CD8-positive, alpha-beta memory T cell (primary cell): ENCODE data around the gene MSMB. TPM values are rescaled to one million over a fixed set of nuclear protein-coding genes. Genes with fewer than 3 reads are reported as not detected.
A peak's percentile ranks its signal among the peaks of the same experiment; 100 is the strongest.
"Not testable (repeated sequence)": the region's sequence is repeated elsewhere in the genome, so short reads cannot be mapped to it uniquely, and the experiment has no call there.

ENCODE experiments used
- CTCF ChIA-PET: fragments of 350-600 bp; sonication (Branson Sonifier 250); formaldehyde crosslinking; loops from one replicate; lab custom pipeline; 2021; ENCODE audit warnings: antibody characterized with exemption; lab: Charles Lee
- POLR2A ChIA-PET: fragments of 350-600 bp; sonication (Branson Sonifier 250); formaldehyde crosslinking; loops from one replicate; lab custom pipeline; 2021; ENCODE audit warnings: antibody characterized with exemption; lab: Charles Lee
- DNase-seq, 5 donors: peaks; one replicate each; pipeline versions ENCODE4 v3.0.0 to v3.0.0-alpha.2; 2020 to 2022; ENCODE audit warnings: mixed read lengths in 1 of 5
- H3K27ac ChIP-seq: one replicate; pipeline ENCODE4 v1.7.0; 2013; ENCODE audit warnings: low read depth, mild to moderate bottlenecking, low read length, moderate library complexity
- H3K27me3 ChIP-seq: 2 replicates; pipeline ENCODE4 v1.7.0; 2013; ENCODE audit warnings: low read length, mild to moderate bottlenecking; ENCODE audit not compliant: insufficient read depth, poor library complexity, severe bottlenecking
- H3K36me3 ChIP-seq: 2 replicates; pipeline ENCODE4 v1.7.0; 2013; ENCODE audit warnings: mild to moderate bottlenecking, low read length, moderate library complexity; ENCODE audit not compliant: insufficient read depth
- H3K4me1 ChIP-seq: 2 replicates; pipeline ENCODE4 v1.7.0; 2013; ENCODE audit warnings: mild to moderate bottlenecking, low read length, moderate library complexity; ENCODE audit not compliant: insufficient read depth
- H3K4me3 ChIP-seq: 2 replicates; pipeline ENCODE4 v1.7.0; 2013; ENCODE audit warnings: mild to moderate bottlenecking, low read length
- H3K9me3 ChIP-seq: 2 replicates; pipeline ENCODE4 v1.7.0; 2013; ENCODE audit warnings: mild to moderate bottlenecking, low read length
- H3K27ac Mint-ChIP-seq, 8 donors: one replicate each; pipeline ENCODE4 v1.8.0; 2020 to 2021; ENCODE audit warnings: mixed read lengths in 8 of 8, mild to moderate bottlenecking in 6 of 8, inconsistent platforms in 3 of 8, moderate library complexity in 3 of 8
- H3K27me3 Mint-ChIP-seq, 2 donors: one replicate each; pipeline ENCODE4 v1.8.0; 2020 to 2021; ENCODE audit warnings: mixed read lengths in 2 of 2, mild to moderate bottlenecking in 1 of 2, moderate library complexity in 1 of 2
- H3K36me3 Mint-ChIP-seq, 3 donors: one replicate each; pipeline ENCODE4 v1.8.0; 2020 to 2021; ENCODE audit warnings: mixed read lengths in 3 of 3, inconsistent platforms in 1 of 3, mild to moderate bottlenecking in 1 of 3
- H3K4me1 Mint-ChIP-seq, 3 donors: one replicate each; pipeline ENCODE4 v1.8.0; 2020 to 2021; ENCODE audit warnings: mixed read lengths in 3 of 3, inconsistent platforms in 1 of 3, mild to moderate bottlenecking in 1 of 3
- H3K4me3 Mint-ChIP-seq, 7 donors: one replicate each; pipeline ENCODE4 v1.8.0; 2020 to 2021; ENCODE audit warnings: mixed read lengths in 7 of 7, mild to moderate bottlenecking in 6 of 7, moderate library complexity in 4 of 7, inconsistent platforms in 2 of 7
- H3K9me3 Mint-ChIP-seq, 5 donors: one replicate each; pipeline ENCODE4 v1.8.0; 2020 to 2022; ENCODE audit warnings: mixed read lengths in 5 of 5, mild to moderate bottlenecking in 3 of 5, moderate library complexity in 2 of 5, inconsistent platforms in 1 of 5
- polyA plus RNA-seq: library from polyadenylated mRNA; unstranded; fragments of 300-500 nt; fragmentation: Illumina TruSeq; gene quantifications from one replicate; pipeline ENCODE4 v1.2.3, GENCODE V29; 2021
- total RNA-seq, 2 experiments: library from RNA; stranded (reverse); gene quantifications; one replicate each; pipeline ENCODE4 v1.2.3, GENCODE V29; 2021

Gene MSMB
- total and polyA plus RNA-seq, 3 experiments from 2014 or later: not detected

DNA sequence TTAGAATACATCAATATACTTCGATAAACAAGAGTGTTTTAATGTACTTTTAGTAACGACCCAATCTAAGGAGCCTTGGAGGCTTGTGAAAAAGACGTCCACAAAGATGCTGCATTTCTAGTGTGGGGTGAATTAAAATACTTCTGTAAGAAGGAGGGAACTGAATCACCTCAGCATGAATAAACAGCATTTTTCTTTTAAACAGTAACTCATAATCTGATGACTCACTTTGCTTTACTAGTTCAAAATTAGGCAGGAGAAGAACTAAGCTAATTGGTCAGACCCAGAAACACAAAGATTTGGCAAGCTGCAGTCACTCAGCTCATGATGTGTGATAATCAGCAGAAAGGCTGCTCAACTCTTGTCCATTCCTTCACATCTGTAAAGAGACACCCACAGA is 39.9 kb downstream of the MSMB start:
- Histone ChIP-seq H3K27ac (no peak overlapping the region), H3K9me3 (no peaks in the 10 kb centered on the region), H3K4me1 (no peaks in the 10 kb centered on the region), H3K4me3 (no peak overlapping the region), H3K36me3 (peaks cover 72% of the 10 kb centered on the region), H3K27me3 (no peaks in the 10 kb centered on the region)
- DNase-seq: no peak
- Mint-ChIP-seq H3K9me3 (no peaks in the 10 kb centered on the region), H3K27me3 (no peaks in the 10 kb centered on the region), H3K36me3 (peaks cover 14 to 94% (median 21%) of the 10 kb centered on the region in 3 donors), H3K4me1 (no peaks in the 10 kb centered on the region), H3K4me3 (no peak overlapping the region), H3K27ac (peak overlapping the region in 1 of 8 donors; percentile 61)
- ChIA-PET POLR2A (no interaction called here), CTCF (no interaction called here)

GRCh38 chr10:46005383-46005782 is 40.7 kb downstream of the MSMB start:
- no peaks in the 10 kb centered on the region for H3K27me3 ChIP-seq
- no peaks in the 10 kb centered on the region for H3K4me1 Mint-ChIP-seq
- H3K27ac Mint-ChIP-seq: no peak overlapping the region
- ChIA-PET POLR2A (no interaction called here), CTCF (no interaction called here)
- no peak for DNase-seq
- H3K27me3 Mint-ChIP-seq: no peaks in the 10 kb centered on the region
- no peaks in the 10 kb centered on the region for H3K4me1 ChIP-seq
- H3K4me3 Mint-ChIP-seq: no peak overlapping the region
- peaks cover 67% of the 10 kb centered on the region for H3K36me3 ChIP-seq
- no peak overlapping the region for H3K4me3 ChIP-seq
- H3K9me3 Mint-ChIP-seq: no peaks in the 10 kb centered on the region
- peaks cover 13 to 95% (median 21%) of the 10 kb centered on the region in 3 donors for H3K36me3 Mint-ChIP-seq
- no peaks in the 10 kb centered on the region for H3K9me3 ChIP-seq
- no peak overlapping the region for H3K27ac ChIP-seq

GRCh38 chr10:46004963-46005362 is 41.1 kb downstream of the MSMB start:
- H3K36me3 ChIP-seq: peaks cover 64% of the 10 kb centered on the region
- H3K9me3 ChIP-seq: no peaks in the 10 kb centered on the region
- Mint-ChIP-seq H3K27ac (no peak overlapping the region), H3K27me3 (no peaks in the 10 kb centered on the region), H3K36me3 (peaks cover 17 to 95% (median 22%) of the 10 kb centered on the region in 3 donors), H3K4me1 (no peaks in the 10 kb centered on the region), H3K4me3 (no peak overlapping the region), H3K9me3 (no peaks in the 10 kb centered on the region)
- no peaks in the 10 kb centered on the region for H3K4me1 ChIP-seq
- ChIA-PET CTCF (no interaction called here), POLR2A (no interaction called here)
- H3K4me3 ChIP-seq: no peak overlapping the region
- H3K27me3 ChIP-seq: no peaks in the 10 kb centered on the region
- H3K27ac ChIP-seq: no peak overlapping the region
- no peak for DNase-seq

- Histone ChIP-seq H3K4me1 (no peaks in the 10 kb centered on the region), H3K27ac (no peak overlapping the region), H3K36me3 (peaks cover 52% of the 10 kb centered on the region), H3K4me3 (no peak overlapping the region), H3K9me3 (no peaks in the 10 kb centered on the region), H3K27me3 (no peaks in the 10 kb centered on the region)
- H3K4me3 Mint-ChIP-seq: no peak overlapping the region
- H3K4me1 Mint-ChIP-seq: no peaks in the 10 kb centered on the region
- peaks cover 23 to 93% (median 28%) of the 10 kb centered on the region in 3 donors for H3K36me3 Mint-ChIP-seq
- POLR2A ChIA-PET: interaction anchor here (0.6 kb wide), 1 partner anchor 57 kb away, joined by 3 read pairs; no protein-coding TSS in a partner anchor
- no peak overlapping the region for H3K27ac Mint-ChIP-seq
- H3K27me3 Mint-ChIP-seq: no peaks in the 10 kb centered on the region
- CTCF ChIA-PET: interaction anchor here (0.6 kb wide), 1 partner anchor 9 kb away, joined by 5 read pairs; no protein-coding TSS in a partner anchor
- no peak for DNase-seq
- no peaks in the 10 kb centered on the region for H3K9me3 Mint-ChIP-seq
Observed at GRCh38 chr10:46002916-46003693, 43.0 kb downstream of the MSMB start.

- peak overlapping the region; percentile 60 for H3K27ac ChIP-seq
- peak overlapping the region in 1 of 8 donors; percentile 25 for H3K27ac Mint-ChIP-seq
Observed at GRCh38 chr10:46002189-46002687, 43.8 kb downstream of the MSMB start.

GRCh38 chr10:46001187-46001756 is 44.8 kb downstream of the MSMB start:
- Histone ChIP-seq H3K27me3 (no peaks in the 10 kb centered on the region), H3K27ac (peak overlapping the region; percentile 62), H3K36me3 (peaks cover 42% of the 10 kb centered on the region), H3K9me3 (no peaks in the 10 kb centered on the region), H3K4me3 (no peak overlapping the region), H3K4me1 (no peaks in the 10 kb centered on the region)
- CTCF ChIA-PET: no interaction called here
- no peaks in the 10 kb centered on the region for H3K9me3 Mint-ChIP-seq
- no peak overlapping the region for H3K4me3 Mint-ChIP-seq
- H3K36me3 Mint-ChIP-seq: peaks cover 18 to 86% (median 28%) of the 10 kb centered on the region in 3 donors
- DNase-seq: no peak
- peak overlapping the region in 2 of 8 donors; percentile 2 to 32 for H3K27ac Mint-ChIP-seq
- peaks cover 0 to 4% (median 0%) of the 10 kb centered on the region in 3 donors for H3K4me1 Mint-ChIP-seq
- H3K27me3 Mint-ChIP-seq: no peaks in the 10 kb centered on the region
- POLR2A ChIA-PET: no interaction called here

More at GRCh38 chr10:46002189-46002687, 43.8 kb downstream of the MSMB start:
- H3K4me1 Mint-ChIP-seq, DNase-seq, H3K4me3 Mint-ChIP-seq, H3K9me3 Mint-ChIP-seq, H3K27me3 Mint-ChIP-seq, H3K4me1 ChIP-seq, H3K27me3 ChIP-seq, H3K4me3 ChIP-seq, H3K9me3 ChIP-seq, CTCF ChIA-PET: not testable (repeated sequence)
- H3K36me3 ChIP-seq: peaks cover 47% of the 10 kb centered on the region
- POLR2A ChIA-PET: interaction anchor here (0.6 kb wide), 1 partner anchor 57 kb away, joined by 3 read pairs; no protein-coding TSS in a partner anchor
- peaks cover 22 to 92% (median 29%) of the 10 kb centered on the region in 3 donors for H3K36me3 Mint-ChIP-seq

- Mint-ChIP-seq H3K36me3 (peaks cover 18 to 79% (median 28%) of the 10 kb centered on the region in 3 donors), H3K9me3 (no peaks in the 10 kb centered on the region), H3K4me3 (no peak overlapping the region), H3K27me3 (no peaks in the 10 kb centered on the region), H3K4me1 (peaks cover 0 to 4% (median 0%) of the 10 kb centered on the region in 3 donors), H3K27ac (peak overlapping the region in 2 of 8 donors; percentile 61 to 75)
- ChIA-PET CTCF (no interaction called here), POLR2A (no interaction called here)
- peak overlapping the region; percentile 62 for H3K27ac ChIP-seq
- H3K4me3 ChIP-seq: no peak overlapping the region
- DNase-seq: no peak
- no peaks in the 10 kb centered on the region for H3K4me1 ChIP-seq
- H3K36me3 ChIP-seq: peaks cover 34% of the 10 kb centered on the region
- H3K9me3 ChIP-seq: no peaks in the 10 kb centered on the region
- H3K27me3 ChIP-seq: no peaks in the 10 kb centered on the region
Observed at GRCh38 chr10:46000538-46000937, 45.5 kb downstream of the MSMB start.

DNA sequence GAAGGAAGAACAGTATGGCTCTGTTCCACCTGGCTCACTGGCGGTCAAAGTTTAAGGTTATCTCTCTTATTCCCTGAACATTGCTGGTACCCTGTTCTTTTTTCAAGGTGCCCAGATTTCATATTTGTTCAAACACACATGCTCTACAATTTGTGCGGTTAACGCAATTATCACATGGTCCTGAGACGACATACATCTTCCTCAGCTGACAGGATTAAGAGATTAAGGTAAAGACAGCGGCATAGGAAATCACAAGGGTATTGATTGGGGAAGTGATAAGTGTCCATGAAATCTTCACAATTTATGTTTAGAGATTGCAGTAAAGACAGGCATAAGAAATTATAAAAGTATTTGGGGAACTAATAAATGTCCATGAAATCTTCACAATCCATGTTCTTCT is 46.1 kb downstream of the MSMB start:
- H3K4me1 Mint-ChIP-seq, H3K27me3 ChIP-seq, H3K4me3 Mint-ChIP-seq, H3K9me3 ChIP-seq, DNase-seq, H3K27ac ChIP-seq, H3K27me3 Mint-ChIP-seq, CTCF ChIA-PET, POLR2A ChIA-PET, H3K4me3 ChIP-seq, H3K4me1 ChIP-seq, H3K9me3 Mint-ChIP-seq: not testable (repeated sequence)
- peak overlapping the region in 4 of 8 donors; percentile 19 to 75 (median 48) for H3K27ac Mint-ChIP-seq
- peaks cover 33% of the 10 kb centered on the region for H3K36me3 ChIP-seq
- H3K36me3 Mint-ChIP-seq: peaks cover 18 to 75% (median 28%) of the 10 kb centered on the region in 3 donors
